ENCODE data around the gene B4GALT3.

DNA sequence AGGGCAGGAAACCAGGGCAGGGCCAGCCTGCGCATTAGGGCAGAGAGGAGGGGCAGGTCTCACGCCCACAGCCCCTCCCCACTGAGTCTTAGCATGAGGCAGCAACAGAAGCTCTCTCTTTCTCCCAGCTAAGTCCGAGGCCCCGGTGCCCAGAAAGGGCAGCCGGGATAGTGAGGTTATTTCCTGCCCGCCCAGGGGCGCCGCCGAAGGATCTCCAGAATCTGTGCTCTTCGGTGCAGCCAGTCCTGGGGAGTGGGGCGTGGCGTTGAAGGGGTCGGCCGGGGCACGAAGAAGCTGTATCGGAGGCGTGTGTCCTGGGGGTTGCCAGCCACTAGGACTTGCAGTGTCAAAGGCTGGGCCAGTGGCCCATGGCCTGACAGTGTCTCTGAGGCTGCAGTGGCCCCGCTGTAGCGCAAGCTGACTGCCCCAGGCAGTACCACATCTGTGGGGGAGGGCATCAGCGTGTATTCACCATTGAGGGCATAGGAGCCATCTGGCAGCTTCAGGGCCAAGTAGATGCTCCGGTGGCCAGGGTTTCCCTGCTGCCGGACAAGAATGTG lies 13.7 kb upstream of the B4GALT3 start:
- TF ChIP-seq CSDE1 (IDR thresholded peaks at IDR 0.05) (no peak), MNT (conservative IDR thresholded peaks at IDR 0.05) (no peak), POU5F1 (IDR thresholded peaks at IDR 0.05; ENCODE audit: borderline replicate concordance, low read depth, low read length, partially characterized antibody) (no peak), ELF1 (tag; IDR thresholded peaks at IDR 0.05) (no peak), U2AF2 (optimal IDR thresholded peaks at IDR 0.05; ENCODE audit: low read depth, low read length) (no peak), TBP (optimal IDR thresholded peaks at IDR 0.05; ENCODE audit: low read depth, low read length) (no peak), SIRT6 (IDR thresholded peaks at IDR 0.05; ENCODE audit: low read depth, low read length) (no peak), ZNF699 (CRISPR knock-in tag; IDR thresholded peaks at IDR 0.05; ENCODE audit: insufficient replicate concordance) (no peak)
- TF ChIP-seq, protein P1, sequence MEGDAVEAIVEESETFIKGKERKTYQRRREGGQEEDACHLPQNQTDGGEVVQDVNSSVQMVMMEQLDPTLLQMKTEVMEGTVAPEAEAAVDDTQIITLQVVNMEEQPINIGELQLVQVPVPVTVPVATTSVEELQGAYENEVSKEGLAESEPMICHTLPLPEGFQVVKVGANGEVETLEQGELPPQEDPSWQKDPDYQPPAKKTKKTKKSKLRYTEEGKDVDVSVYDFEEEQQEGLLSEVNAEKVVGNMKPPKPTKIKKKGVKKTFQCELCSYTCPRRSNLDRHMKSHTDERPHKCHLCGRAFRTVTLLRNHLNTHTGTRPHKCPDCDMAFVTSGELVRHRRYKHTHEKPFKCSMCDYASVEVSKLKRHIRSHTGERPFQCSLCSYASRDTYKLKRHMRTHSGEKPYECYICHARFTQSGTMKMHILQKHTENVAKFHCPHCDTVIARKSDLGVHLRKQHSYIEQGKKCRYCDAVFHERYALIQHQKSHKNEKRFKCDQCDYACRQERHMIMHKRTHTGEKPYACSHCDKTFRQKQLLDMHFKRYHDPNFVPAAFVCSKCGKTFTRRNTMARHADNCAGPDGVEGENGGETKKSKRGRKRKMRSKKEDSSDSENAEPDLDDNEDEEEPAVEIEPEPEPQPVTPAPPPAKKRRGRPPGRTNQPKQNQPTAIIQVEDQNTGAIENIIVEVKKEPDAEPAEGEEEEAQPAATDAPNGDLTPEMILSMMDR (IDR thresholded peaks at IDR 0.05 in 2 of 3, conservative IDR thresholded peaks at IDR 0.05 in 1 of 3; ENCODE audit: insufficient read depth in 2 of 3, low read depth in 1 of 3, low read length in 3 of 3), result no peak
- TF ChIP-seq, protein P2, sequence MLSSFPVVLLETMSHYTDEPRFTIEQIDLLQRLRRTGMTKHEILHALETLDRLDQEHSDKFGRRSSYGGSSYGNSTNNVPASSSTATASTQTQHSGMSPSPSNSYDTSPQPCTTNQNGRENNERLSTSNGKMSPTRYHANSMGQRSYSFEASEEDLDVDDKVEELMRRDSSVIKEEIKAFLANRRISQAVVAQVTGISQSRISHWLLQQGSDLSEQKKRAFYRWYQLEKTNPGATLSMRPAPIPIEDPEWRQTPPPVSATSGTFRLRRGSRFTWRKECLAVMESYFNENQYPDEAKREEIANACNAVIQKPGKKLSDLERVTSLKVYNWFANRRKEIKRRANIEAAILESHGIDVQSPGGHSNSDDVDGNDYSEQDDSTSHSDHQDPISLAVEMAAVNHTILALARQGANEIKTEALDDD (IDR thresholded peaks at IDR 0.05), result no peak
- TF ChIP-seq, protein P3, sequence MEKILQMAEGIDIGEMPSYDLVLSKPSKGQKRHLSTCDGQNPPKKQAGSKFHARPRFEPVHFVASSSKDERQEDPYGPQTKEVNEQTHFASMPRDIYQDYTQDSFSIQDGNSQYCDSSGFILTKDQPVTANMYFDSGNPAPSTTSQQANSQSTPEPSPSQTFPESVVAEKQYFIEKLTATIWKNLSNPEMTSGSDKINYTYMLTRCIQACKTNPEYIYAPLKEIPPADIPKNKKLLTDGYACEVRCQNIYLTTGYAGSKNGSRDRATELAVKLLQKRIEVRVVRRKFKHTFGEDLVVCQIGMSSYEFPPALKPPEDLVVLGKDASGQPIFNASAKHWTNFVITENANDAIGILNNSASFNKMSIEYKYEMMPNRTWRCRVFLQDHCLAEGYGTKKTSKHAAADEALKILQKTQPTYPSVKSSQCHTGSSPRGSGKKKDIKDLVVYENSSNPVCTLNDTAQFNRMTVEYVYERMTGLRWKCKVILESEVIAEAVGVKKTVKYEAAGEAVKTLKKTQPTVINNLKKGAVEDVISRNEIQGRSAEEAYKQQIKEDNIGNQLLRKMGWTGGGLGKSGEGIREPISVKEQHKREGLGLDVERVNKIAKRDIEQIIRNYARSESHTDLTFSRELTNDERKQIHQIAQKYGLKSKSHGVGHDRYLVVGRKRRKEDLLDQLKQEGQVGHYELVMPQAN (IDR thresholded peaks at IDR 0.05; ENCODE audit: borderline replicate concordance), result no peak
- TF ChIP-seq, protein P4, sequence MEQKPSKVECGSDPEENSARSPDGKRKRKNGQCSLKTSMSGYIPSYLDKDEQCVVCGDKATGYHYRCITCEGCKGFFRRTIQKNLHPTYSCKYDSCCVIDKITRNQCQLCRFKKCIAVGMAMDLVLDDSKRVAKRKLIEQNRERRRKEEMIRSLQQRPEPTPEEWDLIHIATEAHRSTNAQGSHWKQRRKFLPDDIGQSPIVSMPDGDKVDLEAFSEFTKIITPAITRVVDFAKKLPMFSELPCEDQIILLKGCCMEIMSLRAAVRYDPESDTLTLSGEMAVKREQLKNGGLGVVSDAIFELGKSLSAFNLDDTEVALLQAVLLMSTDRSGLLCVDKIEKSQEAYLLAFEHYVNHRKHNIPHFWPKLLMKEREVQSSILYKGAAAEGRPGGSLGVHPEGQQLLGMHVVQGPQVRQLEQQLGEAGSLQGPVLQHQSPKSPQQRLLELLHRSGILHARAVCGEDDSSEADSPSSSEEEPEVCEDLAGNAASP (IDR thresholded peaks at IDR 0.05), result no peak

Data from K562 (cell line).